GM19455 (cell line): ENCODE results near the gene MSMP.
A peak's percentile ranks its signal among the peaks of the same experiment; 100 is the strongest.

Source experiments
- ATAC-seq: cut with Tn5 transposase; IDR thresholded peaks from one replicate; pipeline ENCODE4 v1.9.1; 2021; ENCODE audit not compliant: unreplicated experiment

The MSMP gene

DNA sequence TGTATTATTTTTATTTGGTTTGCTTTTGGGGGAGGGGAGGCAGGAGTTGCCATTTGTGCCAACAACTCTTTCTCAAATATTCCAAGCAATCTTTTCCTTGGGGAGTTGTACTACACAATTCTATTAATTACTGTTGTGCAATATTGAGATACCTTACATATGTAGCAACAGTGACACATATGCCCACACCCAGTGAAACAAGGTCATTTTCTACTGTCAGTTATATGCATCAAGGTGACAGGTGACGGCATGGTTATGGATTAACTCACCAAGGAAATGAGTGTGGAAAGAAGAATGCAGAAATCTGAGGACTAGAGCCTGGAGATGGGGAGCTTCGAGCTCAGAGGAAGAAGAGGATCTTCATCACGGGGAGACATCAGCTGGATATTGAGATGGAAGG, 17.9 kb upstream of the MSMP start:
- ATAC-seq: no peak

DNA sequence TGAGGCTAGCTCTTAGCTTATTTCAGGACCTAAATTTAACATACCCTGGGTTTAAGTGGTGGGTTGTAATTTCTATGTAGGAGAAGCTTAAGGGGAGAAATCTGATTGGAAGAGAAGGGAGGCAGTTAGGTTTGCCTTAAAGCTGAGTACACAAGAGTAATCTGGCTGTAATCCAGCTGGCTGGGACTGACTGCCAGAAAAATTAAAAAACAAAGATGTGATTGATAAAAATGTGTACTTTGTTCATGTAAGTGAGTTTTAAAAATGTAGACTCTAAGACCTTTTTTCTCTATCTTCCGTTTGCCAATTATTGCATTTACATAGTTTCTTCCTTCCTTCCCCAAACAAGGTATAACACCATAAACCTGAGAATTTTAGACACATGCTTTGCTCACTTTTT, 17.5 kb upstream of the MSMP start:
- ATAC-seq: no peak

DNA sequence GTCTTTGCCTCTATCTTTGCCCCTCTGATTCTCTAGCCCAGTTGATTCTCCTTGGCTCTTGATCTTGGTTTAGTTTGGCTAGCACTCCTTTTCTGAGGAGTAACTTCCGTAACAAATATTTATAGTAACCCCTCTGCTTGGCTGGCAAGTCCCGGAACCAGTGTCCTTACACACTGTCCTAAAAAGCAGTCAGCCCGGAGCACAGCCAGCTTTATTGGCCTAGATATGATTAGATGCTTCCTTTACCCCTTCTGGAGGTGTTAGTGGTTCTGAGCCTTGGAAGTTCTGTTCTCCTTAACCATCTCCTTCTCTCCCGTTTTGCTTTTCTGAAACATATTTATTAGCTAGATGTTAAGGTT, 17.0 kb upstream of the MSMP start:
- no peak for ATAC-seq

DNA sequence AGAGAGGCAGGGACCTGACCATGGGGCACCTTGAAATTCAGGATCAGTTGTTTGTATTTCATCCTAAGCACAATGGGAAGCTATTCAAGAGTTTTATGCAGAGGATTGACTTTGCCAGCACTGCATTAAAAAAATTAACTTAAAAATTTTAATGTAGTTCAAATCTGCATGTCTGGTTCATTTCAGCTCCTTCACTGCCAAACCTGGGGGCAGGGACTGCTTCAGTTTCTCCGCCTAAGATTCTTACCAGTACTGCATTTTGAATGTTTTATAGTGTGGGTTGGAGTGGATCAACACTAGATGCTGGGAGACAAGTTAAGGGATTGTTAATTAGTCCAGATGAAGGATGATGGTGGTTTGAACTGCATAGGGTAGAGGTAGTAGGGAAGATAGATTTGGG, 15.7 kb upstream of the MSMP start:
- ATAC-seq: no peak

DNA sequence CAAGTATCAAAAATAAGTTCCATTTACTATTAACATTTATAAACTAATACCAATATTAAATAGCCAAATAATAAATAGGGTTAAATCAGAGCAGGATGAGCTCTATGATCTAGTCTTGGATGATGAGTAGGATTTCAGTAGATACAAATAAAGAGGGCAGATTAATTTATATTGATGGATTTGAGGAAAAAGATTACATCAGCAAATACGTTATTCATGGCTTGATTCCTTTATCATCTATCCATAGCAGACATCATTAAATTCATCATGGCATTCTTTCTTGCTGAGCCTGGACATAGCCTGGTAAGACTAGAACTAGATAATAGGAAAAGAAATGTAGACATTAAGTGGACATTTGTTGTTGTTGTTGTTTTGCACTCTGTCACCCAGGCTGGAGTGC, 13.4 kb upstream of the MSMP start:
- ATAC-seq: no peak

DNA sequence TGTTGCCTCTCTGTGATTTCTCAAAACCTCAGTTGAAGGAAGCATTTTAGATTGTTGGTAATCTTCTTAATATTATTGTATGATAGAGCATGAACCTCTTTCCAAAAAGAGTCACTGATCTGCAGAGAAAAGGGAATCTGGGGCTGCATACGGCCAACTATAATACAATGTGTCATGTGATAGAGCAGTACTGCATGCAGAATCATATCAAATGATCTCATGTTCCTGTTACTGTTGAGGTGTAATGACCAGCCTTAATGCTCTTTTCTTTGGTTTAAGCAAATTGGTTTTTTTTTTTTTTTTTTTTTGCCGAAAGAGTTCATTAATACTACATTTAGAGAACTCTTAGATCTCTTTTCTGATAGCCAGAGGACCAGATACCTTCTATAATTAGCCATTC, 12.9 kb upstream of the MSMP start:
- ATAC-seq: no peak

DNA sequence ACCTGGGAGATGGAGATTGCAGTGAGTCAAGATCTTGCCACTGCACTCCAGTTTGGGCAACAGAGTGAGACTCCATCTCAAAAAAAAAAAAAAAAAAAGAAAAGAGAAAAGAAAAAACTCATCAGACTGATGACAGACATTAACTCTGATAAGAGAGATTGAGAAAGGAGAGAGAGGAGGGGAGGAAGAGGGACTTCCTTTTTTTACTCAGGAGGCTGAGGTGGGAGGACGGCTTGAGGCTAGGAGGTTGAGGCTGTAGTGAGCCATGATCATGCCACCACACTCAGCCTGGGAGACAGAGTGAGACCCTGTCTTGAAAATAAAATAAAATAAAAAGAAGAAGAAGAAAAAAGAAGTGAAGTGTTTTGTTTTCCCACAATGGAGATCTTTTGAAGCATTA, 9.7 kb upstream of the MSMP start:
- ATAC-seq: no peak

DNA sequence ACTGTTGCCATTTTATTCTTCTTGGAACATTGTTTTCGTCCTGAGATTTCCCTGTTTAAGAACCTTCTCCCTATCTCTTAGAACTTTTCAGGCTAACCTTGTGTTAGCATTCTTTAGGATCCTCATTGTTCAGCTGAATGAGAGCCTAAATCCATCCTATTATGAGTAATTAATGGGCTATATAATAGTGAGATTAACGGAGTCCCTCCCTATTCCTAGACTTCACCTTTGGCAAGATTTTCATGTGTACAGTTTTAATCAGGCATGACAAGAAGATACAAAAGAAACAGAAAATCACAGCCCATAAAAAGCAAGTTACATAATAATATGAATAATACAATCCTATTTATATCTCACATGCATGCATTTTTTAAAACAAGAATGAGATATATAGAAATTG, 9.1 kb upstream of the MSMP start:
- no peak for ATAC-seq

DNA sequence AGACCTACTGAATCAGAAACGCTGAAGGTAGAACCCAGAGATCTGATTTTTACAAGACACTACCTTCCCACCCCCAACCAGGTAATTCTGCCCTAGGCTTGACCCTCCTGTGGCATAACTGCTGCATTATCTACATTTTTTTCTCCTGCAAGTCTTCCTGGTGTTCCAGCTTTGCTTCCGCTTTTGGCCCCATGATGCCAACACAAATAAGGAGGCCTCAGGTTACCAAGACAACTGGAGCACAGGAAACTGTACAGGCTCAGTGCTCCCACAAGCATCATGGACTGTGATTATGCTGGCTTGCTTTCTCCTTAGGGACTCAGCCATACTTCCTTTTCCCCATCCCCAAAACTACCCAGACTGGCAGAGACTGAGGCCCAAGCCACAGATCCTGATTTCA, 6.6 kb upstream of the MSMP start:
- ATAC-seq: no peak

DNA sequence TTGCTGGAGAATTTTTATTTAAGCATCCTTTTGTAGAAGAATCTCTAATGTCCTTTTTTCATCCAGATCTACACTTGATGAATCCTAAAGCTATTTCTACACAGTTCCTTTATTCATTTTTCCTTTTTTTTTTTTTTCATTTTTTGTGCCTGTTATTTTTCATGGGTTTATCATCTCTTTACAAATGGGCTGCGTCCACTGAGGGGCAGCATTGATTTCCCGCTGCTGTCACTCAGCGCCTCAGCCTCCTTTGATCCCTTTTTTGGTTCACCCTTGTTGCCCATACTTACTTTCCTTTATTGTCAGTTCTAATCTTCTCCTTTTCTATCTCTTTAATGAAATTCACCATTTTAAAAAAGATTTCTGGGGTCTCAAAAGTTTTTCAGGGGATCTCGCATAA, 5.7 kb upstream of the MSMP start:
- ATAC-seq: no peak

DNA sequence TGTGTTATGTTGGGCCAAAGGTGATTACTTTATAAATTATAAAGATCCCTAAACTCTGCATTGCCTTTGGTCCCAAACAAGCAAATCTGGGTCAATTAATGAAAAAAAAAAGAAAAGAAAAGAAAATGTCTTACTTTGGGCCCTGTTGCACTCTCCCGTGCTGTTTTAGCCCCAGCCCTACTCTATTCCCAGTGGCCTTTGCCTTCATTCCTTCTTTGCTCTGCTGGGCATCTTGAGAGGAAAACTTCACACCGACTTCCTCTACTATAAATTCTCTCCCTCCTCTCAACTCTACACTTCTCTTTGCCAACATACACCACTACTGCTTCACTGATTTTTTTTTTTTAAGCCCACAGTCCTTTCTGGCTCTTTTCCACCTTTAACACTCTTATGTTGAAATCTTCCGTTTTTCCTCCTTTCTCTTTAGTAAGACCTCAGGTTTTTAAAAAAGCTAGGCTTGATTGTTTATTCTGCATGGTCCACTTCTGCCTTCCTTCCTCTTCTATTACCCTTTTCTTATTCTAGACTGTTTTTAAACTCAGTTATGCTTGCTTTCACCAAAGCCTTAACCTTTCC, 4.5 kb upstream of the MSMP start:
- no peak for ATAC-seq

DNA sequence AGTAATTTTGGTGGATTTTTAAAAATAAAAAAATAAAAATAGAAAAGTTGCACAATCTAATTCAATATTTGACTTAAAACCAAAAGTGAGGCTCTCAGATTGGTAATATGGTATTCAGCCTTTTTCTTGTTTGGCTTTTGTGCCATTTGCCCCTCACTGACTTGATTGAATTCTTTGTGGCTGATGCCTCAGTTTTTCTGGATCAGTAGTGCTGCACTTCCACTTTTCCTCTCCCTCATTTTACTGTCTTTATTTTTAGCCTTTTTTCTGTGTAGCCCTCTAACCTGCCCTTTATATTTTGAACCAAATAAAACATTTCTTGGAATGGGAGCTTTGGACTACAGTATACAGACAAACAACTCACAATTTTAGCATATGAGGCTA, 3.8 kb upstream of the MSMP start:
- no peak for ATAC-seq

DNA sequence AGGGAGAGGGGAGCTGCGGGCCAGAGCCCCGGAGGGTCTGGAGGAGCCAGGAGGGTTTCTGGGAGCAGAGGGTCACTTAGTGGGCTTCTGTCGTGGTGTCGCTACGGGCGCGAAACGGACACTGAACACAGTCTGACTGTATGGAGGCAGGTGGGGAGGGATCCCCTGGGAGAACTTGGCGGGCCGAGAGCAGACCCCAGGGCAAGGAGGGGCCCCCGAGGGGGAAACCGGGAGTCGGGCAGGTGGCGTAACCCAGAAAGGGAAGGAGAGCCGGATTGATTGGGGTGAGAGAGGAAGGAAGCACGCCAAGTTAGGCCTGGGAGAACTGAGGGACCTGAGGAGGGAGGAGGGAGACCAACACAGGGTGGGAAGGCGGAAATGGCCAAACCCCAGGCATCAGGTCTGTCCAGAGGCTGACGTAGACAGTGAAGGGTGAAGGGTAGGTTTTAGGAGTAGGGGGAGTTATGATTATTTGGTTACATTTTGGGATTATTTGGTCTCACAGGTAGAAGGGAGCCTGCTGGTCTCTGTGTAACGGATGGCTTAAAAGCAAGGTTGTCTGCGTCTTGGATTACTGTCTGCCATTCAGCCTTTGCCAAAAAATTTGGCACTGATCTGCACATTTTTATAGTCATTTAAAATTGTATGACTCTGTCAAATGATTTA, 3.3 kb upstream of the MSMP start:
- ATAC-seq: no peak

DNA sequence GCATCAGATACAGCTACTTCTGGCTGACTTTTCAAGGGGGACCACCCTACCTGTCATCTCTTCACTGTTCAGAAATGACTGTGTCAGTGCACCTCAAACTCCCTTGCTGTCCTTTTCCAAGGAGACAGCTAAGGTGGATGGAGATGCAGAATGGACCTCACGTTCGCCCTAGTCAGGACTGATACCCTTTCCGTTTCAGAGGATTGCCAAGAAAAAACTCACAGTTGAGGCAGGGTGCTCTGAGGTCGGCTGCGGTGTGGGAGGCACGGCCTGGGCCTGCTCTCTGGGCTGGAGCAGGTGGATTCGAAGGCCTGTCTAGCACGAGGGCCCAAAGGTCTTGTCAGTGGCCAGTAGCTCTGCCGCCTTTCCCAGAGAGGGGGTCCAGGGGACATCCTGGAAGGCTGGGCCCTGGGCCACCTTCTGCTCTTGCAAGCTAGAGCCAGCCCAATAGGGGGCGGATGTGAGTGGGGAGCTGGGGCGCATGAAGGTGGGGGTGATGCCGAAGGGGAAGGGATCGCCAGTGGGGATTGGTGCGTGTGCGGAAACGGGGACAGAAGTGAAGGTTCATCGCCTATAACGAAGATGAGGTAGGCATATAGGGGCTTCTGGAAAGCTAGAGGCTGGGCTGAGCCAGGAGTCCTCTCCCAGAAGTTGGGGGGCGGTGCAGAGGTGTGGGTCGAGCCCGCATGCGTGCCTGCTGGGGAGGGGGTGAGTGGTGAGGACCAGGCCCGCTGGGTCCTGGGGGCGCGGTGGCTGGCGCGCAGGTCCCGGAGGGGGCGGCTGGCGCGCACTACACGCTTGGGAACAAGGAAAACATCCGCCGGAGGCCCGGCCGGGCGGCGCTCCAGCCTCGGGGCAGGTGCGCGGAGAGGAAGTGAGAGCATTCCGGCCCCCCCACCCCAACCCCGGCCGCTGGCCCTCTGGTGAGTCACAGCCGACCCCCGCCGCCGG, 2.5 kb upstream of the MSMP start:
- ATAC-seq: no peak

DNA sequence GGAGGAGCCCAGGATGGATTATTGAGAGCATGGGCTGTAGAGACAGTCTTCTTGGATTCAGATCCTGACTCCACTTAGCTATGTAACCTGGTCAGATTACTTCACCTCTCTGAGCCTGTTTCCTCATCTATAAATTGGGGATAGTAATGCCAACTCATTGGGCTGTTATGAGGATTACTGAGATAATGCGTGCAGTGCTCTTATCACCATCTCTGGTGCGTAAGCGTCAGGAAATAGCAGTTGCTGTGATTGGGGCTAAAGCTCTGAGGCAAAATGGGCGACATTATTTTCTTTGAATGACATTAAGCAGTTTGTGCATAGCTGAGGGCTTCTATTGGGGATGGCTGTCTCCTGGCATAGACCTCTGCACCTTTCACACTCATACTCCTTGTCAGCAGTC, 995 bp upstream of the MSMP start:
- no peak for ATAC-seq

DNA sequence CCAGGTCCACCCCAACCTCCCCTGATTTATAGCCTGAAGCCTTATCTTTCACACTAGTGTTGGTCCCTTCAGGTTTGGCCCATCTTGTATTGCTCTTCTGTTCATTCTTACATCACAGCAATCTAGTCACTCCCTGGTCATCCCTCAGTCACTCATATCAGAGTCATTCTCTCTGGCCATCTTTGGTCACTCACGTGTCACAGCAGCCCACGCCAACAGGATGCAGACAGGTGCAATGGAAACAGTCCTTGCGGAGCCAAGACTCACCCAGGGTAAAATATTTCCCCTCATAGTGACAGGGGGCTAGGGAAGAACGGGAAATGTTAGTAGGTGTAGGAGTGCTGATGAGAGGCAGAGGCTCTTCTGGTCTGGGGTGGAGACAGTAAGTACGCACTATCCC, 610 bp downstream of the MSMP start:
- no peak for ATAC-seq

DNA sequence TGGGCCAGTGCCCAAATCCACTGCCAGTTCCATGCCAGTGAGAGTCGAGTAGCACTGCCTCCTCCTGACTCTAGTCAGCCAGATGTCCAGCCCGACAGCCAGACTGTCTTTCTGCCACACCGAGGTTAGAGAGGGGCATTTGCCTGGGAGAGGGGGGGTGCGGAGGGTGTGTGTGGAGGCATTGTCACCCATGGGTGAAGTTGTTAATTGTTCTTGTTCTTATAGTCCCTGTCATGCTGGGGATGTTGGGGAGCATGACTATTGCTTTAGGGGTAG, 3.9 kb downstream of the MSMP start:
- ATAC-seq: no peak

DNA sequence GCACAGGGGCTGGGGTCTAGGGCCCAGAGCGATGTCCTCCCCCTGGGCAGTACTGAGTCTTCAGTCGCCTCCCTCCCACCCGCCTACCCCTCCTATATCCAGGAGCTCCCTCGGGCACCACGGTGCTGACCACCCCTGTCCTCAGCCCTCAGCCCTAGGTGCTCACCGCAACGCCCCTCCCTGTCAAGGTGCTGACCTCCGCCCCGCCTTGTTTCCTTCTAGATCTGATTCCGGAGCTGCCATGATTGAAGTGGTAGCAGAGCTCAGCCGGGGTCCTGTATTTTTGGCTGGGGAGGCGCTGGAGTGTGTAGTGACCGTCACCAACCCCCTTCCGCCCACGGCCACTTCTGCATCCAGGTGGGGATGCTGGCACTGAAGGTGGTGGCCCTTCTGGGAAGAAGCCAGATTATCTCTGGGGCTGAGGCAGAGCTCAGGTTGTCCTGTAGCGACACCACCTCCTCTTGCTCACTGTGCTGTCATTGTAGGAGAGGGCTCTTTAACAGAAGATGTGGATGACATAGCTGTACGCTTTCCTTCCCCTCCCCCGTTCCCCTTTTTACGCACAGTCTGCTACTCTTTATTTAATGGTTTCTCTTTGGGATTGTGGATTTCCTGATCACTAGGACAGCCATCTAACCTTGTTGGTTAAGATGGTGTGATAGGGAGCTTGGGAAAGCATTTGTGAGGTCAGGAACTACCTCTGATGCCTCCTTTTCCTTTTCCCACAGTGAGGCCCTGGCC, 4.4 kb downstream of the MSMP start:
- peak; percentile 36 for ATAC-seq

DNA sequence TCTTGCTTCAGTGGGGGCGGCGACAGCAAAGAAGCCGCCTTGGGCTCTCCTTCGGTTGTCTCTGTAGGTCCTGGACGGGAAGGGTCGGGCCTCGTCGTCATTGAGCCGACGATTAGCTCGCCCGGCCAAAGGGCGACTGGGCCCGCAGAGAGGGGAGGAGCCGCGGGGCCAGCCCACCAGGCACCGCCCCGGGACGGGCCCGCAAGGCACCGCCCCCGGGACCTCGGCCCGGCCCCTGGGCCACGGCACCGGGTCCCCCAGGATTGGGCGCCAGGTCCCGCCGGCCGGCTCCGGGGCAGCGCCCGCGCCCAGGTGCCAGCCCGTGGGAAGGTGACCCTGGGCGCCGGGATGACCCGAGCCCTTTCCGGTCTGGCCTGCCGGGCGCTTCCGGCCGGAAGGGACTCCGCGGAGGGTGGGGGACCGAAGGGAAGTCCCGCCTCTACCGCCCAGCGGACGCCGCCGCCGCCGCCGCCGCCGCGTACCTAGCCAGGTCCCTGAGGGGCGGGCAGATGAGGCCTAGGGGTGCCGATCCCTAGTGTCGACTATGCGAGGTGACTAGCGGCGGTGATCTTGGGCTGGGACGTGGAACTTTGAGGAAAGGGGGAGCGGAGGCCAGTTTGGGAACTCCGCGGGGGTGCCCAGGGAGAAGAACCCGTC, 5.1 kb downstream of the MSMP start, which contains the start of the genes GBA2 and RGP1:
GBA2 (minus strand) TSS at position 371 of the 657 bp plus-strand sequence. CDS start 524 bp downstream, outside the sequence.
RGP1 (plus strand) TSS at position 430 of the 657 bp plus-strand sequence. CDS start 469 bp downstream, outside the sequence.
- peak; percentile 71 for ATAC-seq

DNA sequence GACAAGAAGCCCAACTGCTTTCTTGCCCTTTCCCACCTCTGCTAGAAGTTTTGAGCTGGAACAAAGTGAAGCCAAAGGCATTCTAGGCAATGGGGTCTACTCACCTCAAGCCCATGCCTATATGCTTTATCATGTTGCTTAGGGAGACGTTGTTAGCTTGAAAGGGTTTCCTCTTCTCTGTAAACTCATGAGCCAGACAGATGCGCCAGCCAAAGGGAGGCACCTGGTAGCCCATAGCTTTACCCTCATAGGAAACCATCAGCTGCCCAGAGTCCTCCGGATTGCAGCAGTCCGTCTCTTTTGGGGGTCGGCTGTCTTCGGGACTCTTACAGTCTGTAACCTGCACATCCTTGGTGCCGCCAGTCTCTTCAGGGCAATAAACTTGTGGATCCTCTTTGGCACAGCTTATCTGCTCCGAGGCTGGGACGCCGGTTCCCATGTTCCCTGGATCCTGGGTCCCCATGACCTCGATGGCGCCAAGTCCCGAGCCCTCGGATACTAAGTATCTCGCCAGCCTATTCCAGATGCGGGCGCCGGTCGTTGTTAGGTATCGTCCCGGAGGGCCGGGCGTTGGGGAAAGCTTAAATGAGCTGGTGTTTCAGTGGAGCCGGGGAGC, 5.7 kb downstream of the MSMP start:
- no peak for ATAC-seq

DNA sequence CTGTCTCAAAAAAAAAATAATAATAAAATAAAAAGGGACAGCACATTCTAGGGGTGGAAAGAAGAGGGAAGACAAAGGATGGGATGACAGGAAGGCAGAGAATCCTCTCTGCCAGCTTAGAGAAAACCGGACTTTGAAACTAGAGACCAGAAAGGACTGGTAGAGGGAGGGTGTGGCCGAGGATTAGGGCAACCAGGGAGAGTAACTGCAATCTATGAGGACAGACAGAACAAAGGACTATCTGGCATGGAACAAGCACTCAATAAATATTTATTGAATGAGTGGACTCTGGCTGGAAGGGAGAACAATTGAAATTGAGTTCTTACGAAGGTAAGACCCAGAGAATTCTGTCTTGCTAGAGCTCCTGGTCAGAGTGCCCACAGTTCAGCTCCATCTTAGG, 7.5 kb downstream of the MSMP start:
- ATAC-seq: no peak
